Panc1 (cell line): ENCODE measurements around the gene EML6.

Experiments used
- POLR2AphosphoS5 ChIP-seq: IDR thresholded peaks from 2 replicates; pipeline ENCODE4 v1.6.1; 2012; ENCODE audit warnings: mild to moderate bottlenecking, low read depth, low read length, moderate library complexity
- SIN3A ChIP-seq: IDR thresholded peaks from 2 replicates; pipeline ENCODE4 v1.6.1; 2012; ENCODE audit warnings: low read depth, mild to moderate bottlenecking, low read length, moderate library complexity, borderline replicate concordance; ENCODE audit not compliant: insufficient read depth
- TF ChIP-seq, protein P1 (sequence below): fragments of 450-650 bp; IDR thresholded peaks from 2 replicates; pipeline ENCODE4 v1.5.1; 2017; ENCODE audit warnings: mild to moderate bottlenecking
- TF ChIP-seq, protein P2 (sequence below), 2 experiments: IDR thresholded peaks; 2 replicates each; pipeline ENCODE4 v1.6.1; 2011 to 2012; ENCODE audit warnings: low read depth in 2 of 2, control low read depth in 1 of 2, low read length in 1 of 2, mild to moderate bottlenecking in 1 of 2, moderate library complexity in 1 of 2; ENCODE audit not compliant: insufficient read depth in 1 of 2

DNA sequence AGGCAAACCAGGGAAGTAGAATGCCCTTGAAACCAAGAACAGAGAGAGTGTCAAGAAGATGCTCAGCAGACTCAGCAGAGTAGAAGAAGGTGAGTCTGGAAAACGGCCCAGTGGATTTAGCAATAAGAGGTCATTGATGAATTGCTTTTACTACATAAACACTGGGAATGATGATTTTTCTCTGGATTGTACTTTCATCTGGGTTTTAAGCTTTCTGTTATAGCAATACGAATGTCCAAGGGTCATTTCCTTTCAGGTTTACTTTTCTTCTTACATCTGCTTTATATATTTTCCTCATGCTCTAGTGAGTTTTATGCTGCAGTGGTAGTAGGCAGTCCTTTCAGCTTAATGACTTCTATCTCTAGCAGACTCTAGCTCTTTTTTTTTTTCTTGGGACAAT is 16.9 kb downstream of the EML6 start:
- TF ChIP-seq, protein P1, sequence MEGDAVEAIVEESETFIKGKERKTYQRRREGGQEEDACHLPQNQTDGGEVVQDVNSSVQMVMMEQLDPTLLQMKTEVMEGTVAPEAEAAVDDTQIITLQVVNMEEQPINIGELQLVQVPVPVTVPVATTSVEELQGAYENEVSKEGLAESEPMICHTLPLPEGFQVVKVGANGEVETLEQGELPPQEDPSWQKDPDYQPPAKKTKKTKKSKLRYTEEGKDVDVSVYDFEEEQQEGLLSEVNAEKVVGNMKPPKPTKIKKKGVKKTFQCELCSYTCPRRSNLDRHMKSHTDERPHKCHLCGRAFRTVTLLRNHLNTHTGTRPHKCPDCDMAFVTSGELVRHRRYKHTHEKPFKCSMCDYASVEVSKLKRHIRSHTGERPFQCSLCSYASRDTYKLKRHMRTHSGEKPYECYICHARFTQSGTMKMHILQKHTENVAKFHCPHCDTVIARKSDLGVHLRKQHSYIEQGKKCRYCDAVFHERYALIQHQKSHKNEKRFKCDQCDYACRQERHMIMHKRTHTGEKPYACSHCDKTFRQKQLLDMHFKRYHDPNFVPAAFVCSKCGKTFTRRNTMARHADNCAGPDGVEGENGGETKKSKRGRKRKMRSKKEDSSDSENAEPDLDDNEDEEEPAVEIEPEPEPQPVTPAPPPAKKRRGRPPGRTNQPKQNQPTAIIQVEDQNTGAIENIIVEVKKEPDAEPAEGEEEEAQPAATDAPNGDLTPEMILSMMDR: no peak
- no peak for TF ChIP-seq SIN3A
- TF ChIP-seq POLR2AphosphoS5: no peak
- TF ChIP-seq, protein P2, sequence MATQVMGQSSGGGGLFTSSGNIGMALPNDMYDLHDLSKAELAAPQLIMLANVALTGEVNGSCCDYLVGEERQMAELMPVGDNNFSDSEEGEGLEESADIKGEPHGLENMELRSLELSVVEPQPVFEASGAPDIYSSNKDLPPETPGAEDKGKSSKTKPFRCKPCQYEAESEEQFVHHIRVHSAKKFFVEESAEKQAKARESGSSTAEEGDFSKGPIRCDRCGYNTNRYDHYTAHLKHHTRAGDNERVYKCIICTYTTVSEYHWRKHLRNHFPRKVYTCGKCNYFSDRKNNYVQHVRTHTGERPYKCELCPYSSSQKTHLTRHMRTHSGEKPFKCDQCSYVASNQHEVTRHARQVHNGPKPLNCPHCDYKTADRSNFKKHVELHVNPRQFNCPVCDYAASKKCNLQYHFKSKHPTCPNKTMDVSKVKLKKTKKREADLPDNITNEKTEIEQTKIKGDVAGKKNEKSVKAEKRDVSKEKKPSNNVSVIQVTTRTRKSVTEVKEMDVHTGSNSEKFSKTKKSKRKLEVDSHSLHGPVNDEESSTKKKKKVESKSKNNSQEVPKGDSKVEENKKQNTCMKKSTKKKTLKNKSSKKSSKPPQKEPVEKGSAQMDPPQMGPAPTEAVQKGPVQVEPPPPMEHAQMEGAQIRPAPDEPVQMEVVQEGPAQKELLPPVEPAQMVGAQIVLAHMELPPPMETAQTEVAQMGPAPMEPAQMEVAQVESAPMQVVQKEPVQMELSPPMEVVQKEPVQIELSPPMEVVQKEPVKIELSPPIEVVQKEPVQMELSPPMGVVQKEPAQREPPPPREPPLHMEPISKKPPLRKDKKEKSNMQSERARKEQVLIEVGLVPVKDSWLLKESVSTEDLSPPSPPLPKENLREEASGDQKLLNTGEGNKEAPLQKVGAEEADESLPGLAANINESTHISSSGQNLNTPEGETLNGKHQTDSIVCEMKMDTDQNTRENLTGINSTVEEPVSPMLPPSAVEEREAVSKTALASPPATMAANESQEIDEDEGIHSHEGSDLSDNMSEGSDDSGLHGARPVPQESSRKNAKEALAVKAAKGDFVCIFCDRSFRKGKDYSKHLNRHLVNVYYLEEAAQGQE (IDR thresholded peaks at IDR 0.05; ENCODE audit: insufficient read depth in 1 of 2, low read depth in 2 of 2, low read length in 1 of 2): no peak
